Measurements from ENCODE around the gene TAF9B.
"Not testable (repeated sequence)": the region's sequence is repeated elsewhere in the genome, so short reads cannot be mapped to it uniquely, and the experiment has no call there.

Gene TAF9B

GRCh38 chrX:78116365-78116764 lies 23.1 kb downstream of the TAF9B start:
- DNase-seq (ENCODE audit: low spot score) = no peak

- DNase-seq (ENCODE audit: low spot score) = no peak
These were observed 28.1 kb downstream of the TAF9B start for GRCh38 chrX:78111140-78111931.

GRCh38 chrX:78109458-78109857 lies 30.0 kb downstream of the TAF9B start:
- DNase-seq (ENCODE audit: low spot score) = no peak

- no peak for DNase-seq (ENCODE audit: low spot score)
These were observed 32.8 kb downstream of the TAF9B start for GRCh38 chrX:78106651-78106986.

- DNase-seq (ENCODE audit: low spot score) = no peak
These were observed 33.4 kb downstream of the TAF9B start for GRCh38 chrX:78105944-78106650.

GRCh38 chrX:78104447-78105176 lies 34.8 kb downstream of the TAF9B start:
- DNase-seq (ENCODE audit: low spot score) = peak; percentile 22

- DNase-seq (ENCODE audit: low spot score) = peak; percentile 86
These were observed 35.6 kb downstream of the TAF9B start, which contains the start of gene PGK1 for GRCh38 chrX:78103623-78104446. Gene PGK1, plus strand, starts transcription at chrX:78104248. Its CDS starts 93 bp downstream, at chrX:78104341.

- no peak for DNase-seq (ENCODE audit: low spot score)
These were observed 36.3 kb downstream of the TAF9B start for GRCh38 chrX:78103001-78103622.

- no peak for DNase-seq (ENCODE audit: low spot score)
These were observed 37.4 kb downstream of the TAF9B start for GRCh38 chrX:78102091-78102490.

GRCh38 chrX:78098108-78098507 lies 41.3 kb downstream of the TAF9B start:
- DNase-seq (ENCODE audit: low spot score) = no peak

GRCh38 chrX:78092296-78092695 lies 47.2 kb downstream of the TAF9B start:
- DNase-seq (ENCODE audit: low spot score) = peak; percentile 10

- DNase-seq (ENCODE audit: low spot score) = not testable (repeated sequence)
These were observed 58.0 kb downstream of the TAF9B start for GRCh38 chrX:78081413-78081812.

Data from iPS-NIHi11 (cell line).